ENCODE measurements around the gene SDK2.

DNA sequence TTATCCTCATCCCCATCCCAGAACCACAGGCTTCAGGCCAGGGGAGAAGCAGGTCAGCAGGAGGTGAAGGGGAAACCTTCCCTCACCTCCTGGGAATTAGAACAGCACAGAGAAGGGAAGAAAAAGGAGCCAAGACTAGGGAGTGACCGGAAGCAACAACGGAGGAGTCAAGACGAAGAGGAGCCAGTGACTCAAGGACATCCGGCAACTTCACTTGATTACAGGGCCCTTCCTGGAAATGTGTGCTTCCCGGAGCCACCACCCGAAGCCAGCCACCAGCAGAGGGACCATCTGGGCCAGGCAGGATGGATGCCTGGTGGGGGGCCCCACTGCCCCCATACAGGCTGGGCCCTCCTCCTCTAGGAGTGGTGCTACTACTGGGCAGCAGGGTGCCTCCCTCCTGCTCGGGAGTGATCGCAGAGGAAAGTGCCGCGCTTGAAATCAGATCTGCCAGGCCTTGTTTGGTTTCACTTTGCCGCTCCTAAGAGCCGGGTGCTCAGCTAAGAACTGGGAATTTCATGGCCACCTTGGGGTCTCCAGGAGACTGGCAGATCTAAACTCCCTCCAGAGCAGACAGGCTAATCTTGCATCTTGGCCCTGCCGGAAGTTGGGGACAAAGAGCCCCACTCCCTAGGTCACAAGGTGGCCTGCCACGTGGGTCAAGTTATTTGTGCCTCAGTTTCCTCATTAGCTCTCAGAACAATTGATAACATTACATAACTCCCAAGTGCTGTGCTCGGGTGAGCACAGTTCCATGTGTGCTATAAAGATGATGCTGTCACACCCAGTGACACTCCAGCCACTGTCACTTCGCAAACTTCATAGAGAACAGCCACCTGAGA lies 339.1 kb downstream of the SDK2 start:
- TF ChIP-seq E2F1 (CRISPR knock-in tag; IDR thresholded peaks at IDR 0.05) = no peak
- no peak for TF ChIP-seq ZBED1 (IDR thresholded peaks at IDR 0.05)
- no peak for TF ChIP-seq FOXM1 (IDR thresholded peaks at IDR 0.05; ENCODE audit: low read depth)
- no peak for TF ChIP-seq FOXM1 (CRISPR knock-in tag; IDR thresholded peaks at IDR 0.05; ENCODE audit: low read depth)
- TF ChIP-seq OTX1 (CRISPR knock-in tag; IDR thresholded peaks at IDR 0.05) = no peak
- no peak for TF ChIP-seq KDM4B (IDR thresholded peaks at IDR 0.05; ENCODE audit: borderline replicate concordance in 2 of 2, low read depth in 1 of 2)
- TF ChIP-seq E4F1 (CRISPR knock-in tag; IDR thresholded peaks at IDR 0.05; ENCODE audit: borderline replicate concordance) = no peak
- TF ChIP-seq PCBP2 (IDR thresholded peaks at IDR 0.05; ENCODE audit: low read depth, low read length, poor library complexity, severe bottlenecking) = no peak
- TF ChIP-seq BCOR (IDR thresholded peaks at IDR 0.05) = 0 out of 2 replicates have a peak, but pooled peaks have one; percentile 22
- peak; percentile 65 for TF ChIP-seq POLR2A (conservative IDR thresholded peaks at IDR 0.05)
- TF ChIP-seq TEAD2 (tag; IDR thresholded peaks at IDR 0.05) = no peak
- peak; percentile 91 for TF ChIP-seq GABPA (tag; conservative IDR thresholded peaks at IDR 0.05; ENCODE audit: low read depth)
- no peak for TF ChIP-seq HDAC8 (tag; IDR thresholded peaks at IDR 0.05)

Measured in K562 (cell line).